T-cell (primary cell): ENCODE results near the gene C19orf38. TPM values are rescaled to one million over a fixed set of nuclear protein-coding genes. Genes with fewer than 3 reads are reported as not detected.
A peak's percentile ranks its signal among the peaks of the same experiment; 100 is the strongest.
"Not testable (repeated sequence)": the region's sequence is repeated elsewhere in the genome, so short reads cannot be mapped to it uniquely, and the experiment has no call there.

ENCODE experiments used
- ATAC-seq, 4 experiments: fragments of 200-7000 bp in 3 of 4; fragments of 150-1000 bp in 1 of 4; cut with Tn5 transposase; replicated peaks in 1 of 4; 1 replicate in 3 of 4; 2 replicates in 1 of 4; pipeline ENCODE4 v1.10.0; 2021; ENCODE audit warnings: moderate library complexity in 3 of 4, mild to moderate bottlenecking in 2 of 4, moderate number of reproducible peaks in 1 of 4
- CTCF ChIA-PET, 2 donors: fragments of 300-600 bp; sonication (Branson Sonifier 250); formaldehyde crosslinking; loops; one replicate each; lab custom pipeline; 2022; ENCODE audit warnings: antibody characterized with exemption in 2 of 2; lab: Charles Lee
- POLR2A ChIA-PET, 2 donors: fragments of 300-600 bp; sonication (Branson Sonifier 250); formaldehyde crosslinking; loops; one replicate each; lab custom pipeline; 2022; ENCODE audit warnings: antibody characterized with exemption in 2 of 2; lab: Charles Lee
- DNase-seq, 35 experiments: peaks; one replicate each; pipeline versions ENCODE4 v3.0.0 to v3.0.0-alpha.2; 2013 to 2023
- H3K27ac ChIP-seq: one replicate; pipeline ENCODE4 v1.5.1; 2013; ENCODE audit warnings: low read length
- H3K27me3 ChIP-seq, 2 experiments: replicated peaks in 1 of 2; 1 replicate in 1 of 2; 2 replicates in 1 of 2; pipeline versions ENCODE4 v1.6.1 to v1.7.0; 2013; ENCODE audit warnings: low read length in 1 of 2, mixed read lengths in 1 of 2; ENCODE audit not compliant: control insufficient read depth in 2 of 2, insufficient read depth in 2 of 2; ENCODE audit errors: extremely low read depth in 1 of 2
- H3K36me3 ChIP-seq, 2 donors: 1 replicate in 1 of 2; 2 replicates in 1 of 2; pipeline versions ENCODE4 v1.6.1 to v1.7.0; 2013; ENCODE audit warnings: low read length in 1 of 2; ENCODE audit not compliant: control insufficient read depth in 2 of 2, insufficient read depth in 1 of 2; ENCODE audit errors: extremely low read depth in 1 of 2
- H3K4me1 ChIP-seq, 2 experiments: 1 replicate in 1 of 2; 2 replicates in 1 of 2; pipeline versions ENCODE4 v1.6.1 to v1.7.0; 2013; ENCODE audit warnings: low read length in 2 of 2, mixed read lengths in 1 of 2; ENCODE audit not compliant: insufficient read depth in 2 of 2, control insufficient read depth in 1 of 2; ENCODE audit errors: extremely low read depth in 1 of 2
- H3K4me3 ChIP-seq, 2 donors: 1 replicate in 1 of 2; 2 replicates in 1 of 2; pipeline versions ENCODE4 v1.5.1 to v1.7.0; 2013; ENCODE audit warnings: mild to moderate bottlenecking in 2 of 2, low read length in 1 of 2, moderate library complexity in 1 of 2; ENCODE audit not compliant: control insufficient read depth in 1 of 2; ENCODE audit errors: extremely low read depth in 1 of 2
- H3K9me3 ChIP-seq: 2 replicates; pipeline ENCODE4 v1.7.0; 2013
- H3K27ac Mint-ChIP-seq, 2 donors: one replicate each; pipeline ENCODE4 v1.8.0; 2020 to 2021; ENCODE audit warnings: mild to moderate bottlenecking in 2 of 2, mixed read lengths in 2 of 2
- H3K27me3 Mint-ChIP-seq, 2 donors: one replicate each; pipeline ENCODE4 v1.8.0; 2021 to 2022; ENCODE audit warnings: mixed read lengths in 2 of 2
- H3K36me3 Mint-ChIP-seq: one replicate; pipeline ENCODE4 v1.8.0; 2021; ENCODE audit warnings: mixed read lengths
- H3K4me1 Mint-ChIP-seq, 3 donors: one replicate each; pipeline ENCODE4 v1.8.0; 2020 to 2022; ENCODE audit warnings: mixed read lengths in 3 of 3, mild to moderate bottlenecking in 1 of 3
- H3K4me3 Mint-ChIP-seq, 3 donors: one replicate each; pipeline ENCODE4 v1.8.0; 2020 to 2022; ENCODE audit warnings: mild to moderate bottlenecking in 3 of 3, mixed read lengths in 3 of 3, moderate library complexity in 3 of 3
- H3K9me3 Mint-ChIP-seq, 3 donors: one replicate each; pipeline ENCODE4 v1.8.0; 2020 to 2022; ENCODE audit warnings: mixed read lengths in 3 of 3
- WGBS: methylation state at CpG from one replicate; pipeline ENCODE4 v1.1.5; 2013; ENCODE audit warnings: missing lambda C conversion rate; ENCODE audit not compliant: insufficient coverage; 5-methylcytosine and 5-hydroxymethylcytosine counted together
- total RNA-seq, 35 experiments: library from RNA in 6 of 35; stranded (reverse) in 6 of 35; fragments of 120-200 nt in 1 of 35; gene quantifications; one replicate each; pipeline versions ENCODE4 v1.2.1 to v1.2.4 and lab custom pipeline; 2013 to 2026

Gene C19orf38
- total RNA-seq, 5 donors from 2014 or later (not counting 1 experiment from before 2014, with no cell fraction given): 0.51 to 1.8 (median 1.0) TPM

- Mint-ChIP-seq H3K27me3 (no peaks in the 10 kb centered on the region), H3K4me1 (peaks cover 14 to 31% (median 22%) of the 10 kb centered on the region in 3 donors), H3K27ac (peak overlapping the region; percentile 21 to 49), H3K4me3 (peak overlapping the region; percentile 73 to 89 (median 77)), H3K9me3 (no peaks in the 10 kb centered on the region), H3K36me3 (no peaks in the 10 kb centered on the region)
- H3K9me3 ChIP-seq: no peaks in the 10 kb centered on the region
- ChIA-PET CTCF (interaction anchor here (0.6 to 2.0 kb wide), 3 partner anchors 64 to 529 kb away, joined by 3 to 4 read pairs (median 4); no protein-coding TSS in a partner anchor), POLR2A (interaction anchor here in 1 of 2 donors (0.7 to 1.2 kb wide), 2 partner anchors 37 to 1187 kb away, joined by 3 read pairs; partner anchors contain the start of gene TMED1)
- H3K4me1 ChIP-seq: peaks cover 10 to 25% of the 10 kb centered on the region in 2 experiments
- no peaks in the 10 kb centered on the region for H3K27me3 ChIP-seq
- H3K36me3 ChIP-seq: no peaks in the 10 kb centered on the region
- WGBS: 7% methylated on average over 4 of the region's 16 CpGs
- DNase-seq (peak in 3 of 35 experiments; percentile 12 to 35 (median 25)), ATAC-seq (no peak)
- H3K4me3 ChIP-seq: peak overlapping the region; percentile 41 to 63
- H3K27ac ChIP-seq: no peak overlapping the region
Measured at GRCh38 chr19:10872546-10873107, 24.4 kb downstream of the C19orf38 start.

GRCh38 chr19:10874024-10874423, 25.8 kb downstream of the C19orf38 start:
- Histone ChIP-seq H3K9me3 (no peaks in the 10 kb centered on the region), H3K4me3 (no peak overlapping the region), H3K27me3 (no peaks in the 10 kb centered on the region), H3K4me1 (peaks cover 10 to 33% of the 10 kb centered on the region in 2 experiments), H3K36me3 (no peaks in the 10 kb centered on the region), H3K27ac (no peak overlapping the region)
- ChIA-PET CTCF (no interaction called here), POLR2A (no interaction called here)
- DNase-seq (no peak), ATAC-seq (no peak)
- Mint-ChIP-seq H3K4me3 (peak overlapping the region in 2 of 3 donors; percentile 37 to 53), H3K27ac (peak overlapping the region in 1 of 2 donors; percentile 16), H3K36me3 (no peaks in the 10 kb centered on the region), H3K27me3 (no peaks in the 10 kb centered on the region), H3K9me3 (no peaks in the 10 kb centered on the region), H3K4me1 (peaks cover 17 to 34% (median 29%) of the 10 kb centered on the region in 3 donors)
- WGBS: no CpG with 5 or more reads among the region's 1 CpG

GRCh38 chr19:10876459-10877240, 28.4 kb downstream of the C19orf38 start:
- CTCF ChIA-PET: no interaction called here

GRCh38 chr19:10877608-10878007, 29.4 kb downstream of the C19orf38 start:
- ChIA-PET POLR2A (interaction anchor here in 1 of 2 donors (0.6 kb wide), 1 partner anchor 863 kb away, joined by 4 read pairs; no protein-coding TSS in a partner anchor), CTCF (interaction anchor here in 1 of 2 donors (0.6 kb wide), 1 partner anchor 17 kb away, joined by 3 read pairs; no protein-coding TSS in a partner anchor)
- not testable (repeated sequence) for H3K27me3 Mint-ChIP-seq, H3K9me3 Mint-ChIP-seq, H3K27ac Mint-ChIP-seq, H3K4me3 Mint-ChIP-seq, DNase-seq, H3K9me3 ChIP-seq, H3K4me3 ChIP-seq, ATAC-seq, H3K36me3 Mint-ChIP-seq, H3K27ac ChIP-seq, H3K36me3 ChIP-seq, H3K27me3 ChIP-seq
- H3K4me1 ChIP-seq: peaks cover 5 to 22% of the 10 kb centered on the region in 2 experiments
- peaks cover 12 to 31% (median 30%) of the 10 kb centered on the region in 3 donors for H3K4me1 Mint-ChIP-seq
- 92% methylated on average over 2 of the region's 9 CpGs for WGBS

More at GRCh38 chr19:10876459-10877240, 28.4 kb downstream of the C19orf38 start:
- POLR2A ChIA-PET: interaction anchor here (0.6 kb wide), 2 partner anchors 477 to 864 kb away, joined by 4 read pairs; no protein-coding TSS in a partner anchor
- Mint-ChIP-seq H3K4me3 (no peak overlapping the region), H3K4me1 (peaks cover 15 to 35% (median 33%) of the 10 kb centered on the region in 3 donors), H3K27me3 (no peaks in the 10 kb centered on the region), H3K27ac (peak overlapping the region in 1 of 2 donors; percentile 43), H3K9me3 (no peaks in the 10 kb centered on the region), H3K36me3 (no peaks in the 10 kb centered on the region)
- ATAC-seq (no peak), DNase-seq (no peak)
- Histone ChIP-seq H3K27ac (no peak overlapping the region), H3K4me1 (peaks cover 7 to 30% of the 10 kb centered on the region in 2 experiments), H3K27me3 (no peaks in the 10 kb centered on the region), H3K9me3 (no peaks in the 10 kb centered on the region), H3K4me3 (no peak overlapping the region), H3K36me3 (no peaks in the 10 kb centered on the region)
- 37% methylated on average over 3 of the region's 10 CpGs for WGBS

- no peak overlapping the region for H3K27ac ChIP-seq
- DNase-seq (no peak), ATAC-seq (no peak)
- ChIA-PET CTCF (no interaction called here), POLR2A (no interaction called here)
- peaks cover 0 to 16% of the 10 kb centered on the region in 2 experiments for H3K4me1 ChIP-seq
- Mint-ChIP-seq H3K4me3 (no peak overlapping the region), H3K27me3 (no peaks in the 10 kb centered on the region), H3K36me3 (no peaks in the 10 kb centered on the region), H3K9me3 (no peaks in the 10 kb centered on the region), H3K27ac (no peak overlapping the region), H3K4me1 (peaks cover 8 to 27% (median 24%) of the 10 kb centered on the region in 3 donors)
- H3K4me3 ChIP-seq: no peak overlapping the region
- H3K27me3 ChIP-seq: no peaks in the 10 kb centered on the region
- no peaks in the 10 kb centered on the region for H3K9me3 ChIP-seq
- H3K36me3 ChIP-seq: no peaks in the 10 kb centered on the region
- 60% methylated on average over 1 of the region's 3 CpGs for WGBS
Measured at GRCh38 chr19:10878253-10878652, 30.0 kb downstream of the C19orf38 start.

- Mint-ChIP-seq H3K9me3 (no peaks in the 10 kb centered on the region), H3K4me1 (peaks cover 8 to 22% (median 22%) of the 10 kb centered on the region in 3 donors), H3K27me3 (no peaks in the 10 kb centered on the region), H3K4me3 (no peak overlapping the region), H3K27ac (no peak overlapping the region), H3K36me3 (no peaks in the 10 kb centered on the region)
- no peak overlapping the region for H3K27ac ChIP-seq
- DNase-seq (no peak), ATAC-seq (no peak)
- no peak overlapping the region for H3K4me3 ChIP-seq
- 90% methylated on average over 11 of the region's 14 CpGs for WGBS
- no peaks in the 10 kb centered on the region for H3K36me3 ChIP-seq
- ChIA-PET POLR2A (no interaction called here), CTCF (no interaction called here)
- no peaks in the 10 kb centered on the region for H3K27me3 ChIP-seq
- no peaks in the 10 kb centered on the region for H3K9me3 ChIP-seq
- H3K4me1 ChIP-seq: peaks cover 0 to 11% of the 10 kb centered on the region in 2 experiments
Measured at GRCh38 chr19:10881403-10882107, 33.3 kb downstream of the C19orf38 start.
